HFFc6 (cell line): ENCODE results near the gene PTPRN2. TPM values are rescaled to one million over a fixed set of nuclear protein-coding genes. Genes with fewer than 3 reads are reported as not detected.

Source experiments
- DNase-seq: peaks from one replicate; pipeline ENCODE4 v3.0.0-alpha.2; 2018
- H3K27ac Mint-ChIP-seq: 2 replicates; pipeline ENCODE4 v1.8.0; 2020; ENCODE audit warnings: mild to moderate bottlenecking, mixed read lengths
- H3K27me3 Mint-ChIP-seq: 2 replicates; pipeline ENCODE4 v1.8.0; 2021; ENCODE audit warnings: mild to moderate bottlenecking, moderate library complexity, mixed read lengths; ENCODE audit not compliant: insufficient read depth
- H3K36me3 Mint-ChIP-seq: 2 replicates; pipeline ENCODE4 v1.8.0; 2021; ENCODE audit warnings: low read depth, mixed read lengths
- H3K4me1 Mint-ChIP-seq: 2 replicates; pipeline ENCODE4 v1.8.0; 2020; ENCODE audit warnings: low read depth, mixed read lengths
- H3K4me3 Mint-ChIP-seq: 2 replicates; pipeline ENCODE4 v1.8.0; 2020; ENCODE audit warnings: mild to moderate bottlenecking, moderate library complexity, mixed read lengths
- H3K9me3 Mint-ChIP-seq: 2 replicates; pipeline ENCODE4 v1.8.0; 2020; ENCODE audit warnings: mild to moderate bottlenecking, mixed read lengths
- total RNA-seq, 6 experiments: library from RNA; stranded (reverse); fragmentation: NEBNext Ultra II Directional; extraction: Animal tissue kit (Norgen Biotek cat#: 25700); gene quantifications; 2 replicates in 1 of 6; 3 replicates in 5 of 6; pipeline ENCODE4 v1.2.3, GENCODE V29; 2021
- TF ChIP-seq, protein P1 (sequence below): fragments of 200-600 bp; sonication (generic); IDR thresholded peaks from 2 replicates; pipeline ENCODE4 v1.5.0; 2021; ENCODE audit warnings: antibody characterized with exemption, mild to moderate bottlenecking

PTPRN2 gene
- total RNA-seq, 6 experiments from 2014 or later: 0.05 to 0.27 (median 0.23) TPM

DNA sequence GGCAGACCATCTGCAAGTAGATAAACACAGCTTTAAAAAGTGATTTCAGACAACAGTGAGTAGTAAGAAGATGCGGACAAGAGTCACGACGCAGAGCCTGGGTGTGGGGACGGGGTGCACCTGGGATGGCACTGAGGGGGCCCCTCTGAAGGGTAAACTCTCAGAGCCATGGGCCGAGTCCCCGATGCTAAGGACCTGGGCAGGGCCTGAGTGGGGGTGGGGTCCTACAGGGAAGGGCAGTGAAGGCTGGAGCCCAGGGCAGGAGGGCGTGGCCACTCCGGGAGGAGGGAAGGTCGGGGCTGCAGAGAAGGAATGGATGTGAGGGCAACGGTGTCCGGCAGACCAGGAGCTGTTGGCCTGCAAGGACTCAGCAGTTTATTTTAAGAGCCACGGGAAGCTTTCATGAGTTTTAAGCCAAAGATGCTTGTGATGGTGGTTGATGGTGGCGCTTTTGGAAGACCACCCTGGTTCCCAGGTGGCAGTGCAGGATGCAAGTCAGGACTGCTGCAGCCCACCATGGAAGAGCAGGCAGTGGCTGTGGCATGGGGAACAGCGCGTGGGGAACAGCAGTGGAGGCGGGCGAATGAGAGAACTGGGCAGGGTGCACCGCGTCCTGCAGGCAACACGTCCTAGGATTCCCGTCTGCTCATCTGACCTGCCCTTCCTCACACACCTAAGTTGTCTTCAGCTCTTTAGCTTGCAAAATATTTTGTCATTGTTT lies 954.0 kb downstream of the PTPRN2 start:
- no peak for DNase-seq
- H3K9me3 Mint-ChIP-seq: peaks cover 11% of the 10 kb centered on the region; the same call in 1 of the 2 replicates
- no peaks in the 10 kb centered on the region for H3K4me1 Mint-ChIP-seq
- H3K27ac Mint-ChIP-seq: no peak overlapping the region
- no peak overlapping the region for H3K4me3 Mint-ChIP-seq
- H3K27me3 Mint-ChIP-seq: no peaks in the 10 kb centered on the region; the same call in 1 of the 2 replicates
- H3K36me3 Mint-ChIP-seq: no peaks in the 10 kb centered on the region
- TF ChIP-seq, protein P1, sequence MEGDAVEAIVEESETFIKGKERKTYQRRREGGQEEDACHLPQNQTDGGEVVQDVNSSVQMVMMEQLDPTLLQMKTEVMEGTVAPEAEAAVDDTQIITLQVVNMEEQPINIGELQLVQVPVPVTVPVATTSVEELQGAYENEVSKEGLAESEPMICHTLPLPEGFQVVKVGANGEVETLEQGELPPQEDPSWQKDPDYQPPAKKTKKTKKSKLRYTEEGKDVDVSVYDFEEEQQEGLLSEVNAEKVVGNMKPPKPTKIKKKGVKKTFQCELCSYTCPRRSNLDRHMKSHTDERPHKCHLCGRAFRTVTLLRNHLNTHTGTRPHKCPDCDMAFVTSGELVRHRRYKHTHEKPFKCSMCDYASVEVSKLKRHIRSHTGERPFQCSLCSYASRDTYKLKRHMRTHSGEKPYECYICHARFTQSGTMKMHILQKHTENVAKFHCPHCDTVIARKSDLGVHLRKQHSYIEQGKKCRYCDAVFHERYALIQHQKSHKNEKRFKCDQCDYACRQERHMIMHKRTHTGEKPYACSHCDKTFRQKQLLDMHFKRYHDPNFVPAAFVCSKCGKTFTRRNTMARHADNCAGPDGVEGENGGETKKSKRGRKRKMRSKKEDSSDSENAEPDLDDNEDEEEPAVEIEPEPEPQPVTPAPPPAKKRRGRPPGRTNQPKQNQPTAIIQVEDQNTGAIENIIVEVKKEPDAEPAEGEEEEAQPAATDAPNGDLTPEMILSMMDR: no peak

DNA sequence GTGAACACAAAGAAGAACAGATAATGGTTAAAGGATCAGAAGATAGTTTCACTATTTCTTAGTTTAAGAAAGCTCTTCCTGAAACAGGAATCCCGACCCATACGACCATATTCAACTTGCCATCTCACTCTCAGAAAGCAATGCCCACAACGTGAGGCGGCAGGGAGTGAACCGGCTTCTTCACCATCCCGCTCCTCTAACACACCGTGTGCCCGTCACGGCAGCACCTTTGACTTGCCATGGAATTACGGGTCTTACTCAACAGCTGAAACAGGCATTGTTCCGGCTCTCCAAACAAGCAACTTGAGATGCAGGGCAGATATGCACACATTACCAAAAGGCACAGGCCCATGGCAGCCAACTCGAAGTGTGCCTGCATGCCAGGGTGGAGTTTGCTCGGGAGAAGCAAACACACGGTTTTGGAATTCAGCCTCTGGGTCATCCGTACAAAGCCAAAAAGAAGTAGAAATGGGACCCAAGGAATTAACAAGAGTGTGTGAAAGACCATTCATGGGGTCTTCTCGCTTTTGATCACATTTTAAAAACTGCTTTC lies 957.2 kb downstream of the PTPRN2 start:
- no peak for DNase-seq

DNA sequence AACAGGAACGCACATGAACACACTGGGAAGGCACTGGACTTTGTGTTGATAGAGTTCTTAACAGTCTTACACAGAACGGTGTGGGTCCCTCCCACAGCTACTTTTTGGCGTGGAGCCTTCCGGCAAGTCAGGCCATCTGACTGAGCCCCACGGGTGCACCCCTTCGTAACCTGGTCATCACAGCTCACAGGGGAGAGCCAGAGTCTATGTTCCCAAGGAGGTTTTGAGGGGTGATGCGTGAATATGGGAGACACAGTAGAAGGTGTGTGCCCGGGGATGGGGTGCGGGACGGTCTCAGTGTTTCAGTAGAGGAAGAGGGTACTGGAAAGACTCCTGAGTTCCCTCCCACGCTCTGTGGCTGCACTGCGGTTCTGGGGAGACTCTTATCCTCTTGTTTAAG lies 959.2 kb downstream of the PTPRN2 start:
- H3K9me3 Mint-ChIP-seq: peaks cover 33% of the 10 kb centered on the region
- no peaks in the 10 kb centered on the region; the same call in none of the 2 replicates for H3K27me3 Mint-ChIP-seq
- no peak overlapping the region for H3K27ac Mint-ChIP-seq
- TF ChIP-seq, protein P1: no peak
- H3K4me3 Mint-ChIP-seq: no peak overlapping the region
- no peak for DNase-seq
- H3K4me1 Mint-ChIP-seq: no peaks in the 10 kb centered on the region
- H3K36me3 Mint-ChIP-seq: no peaks in the 10 kb centered on the region

More for the DNA sequence above, 957.2 kb downstream of the PTPRN2 start:
- Mint-ChIP-seq H3K27me3 (no peaks in the 10 kb centered on the region; the same call in none of the 2 replicates), H3K4me3 (no peak overlapping the region), H3K4me1 (no peaks in the 10 kb centered on the region), H3K27ac (no peak overlapping the region), H3K36me3 (no peaks in the 10 kb centered on the region), H3K9me3 (peaks cover 28% of the 10 kb centered on the region)
- TF ChIP-seq, protein P1: no peak

DNA sequence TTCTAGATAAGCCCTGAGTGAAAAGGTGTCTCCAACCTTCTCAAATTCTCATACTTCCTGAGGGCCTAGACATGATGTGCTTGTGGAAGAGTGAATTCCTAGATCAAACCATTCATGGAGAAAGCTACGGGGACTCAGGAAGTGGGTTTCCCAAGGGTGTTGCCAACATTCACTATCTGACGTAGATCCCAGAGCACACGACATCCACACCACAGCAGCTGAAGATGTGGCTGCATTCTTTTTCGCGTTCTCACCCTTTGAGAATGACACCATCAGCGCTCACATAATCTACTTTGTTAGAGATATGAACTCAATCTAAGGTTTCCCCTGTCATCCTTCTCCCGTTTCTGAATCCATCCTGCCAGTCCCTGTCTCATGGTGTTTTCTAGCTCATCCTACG lies 960.0 kb downstream of the PTPRN2 start:
- Mint-ChIP-seq H3K4me1 (no peaks in the 10 kb centered on the region), H3K4me3 (no peak overlapping the region), H3K9me3 (peaks cover 30% of the 10 kb centered on the region), H3K36me3 (no peaks in the 10 kb centered on the region), H3K27ac (no peak overlapping the region), H3K27me3 (no peaks in the 10 kb centered on the region; the same call in none of the 2 replicates)
- DNase-seq: no peak
- TF ChIP-seq, protein P1: no peak

DNA sequence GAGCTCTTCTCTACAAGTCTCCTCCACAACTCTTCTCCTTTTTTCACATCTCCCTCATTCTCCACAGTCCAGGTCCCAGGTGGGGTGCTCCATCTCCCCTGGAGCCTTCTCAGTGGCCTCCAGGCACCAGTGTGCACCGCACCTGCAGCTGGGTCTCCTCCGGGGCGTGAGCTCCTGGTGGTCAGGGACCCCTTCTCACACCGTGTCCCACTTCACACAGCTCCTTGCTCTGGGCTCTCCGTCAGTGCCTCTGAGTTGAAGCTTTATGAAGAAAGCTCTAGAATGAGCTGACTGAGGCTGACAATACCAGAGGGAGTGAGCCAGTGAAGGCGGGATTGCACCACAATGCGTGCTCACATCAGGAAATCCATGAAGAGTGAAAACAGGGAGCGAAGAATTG lies 960.6 kb downstream of the PTPRN2 start:
- Mint-ChIP-seq H3K27me3 (no peaks in the 10 kb centered on the region; the same call in none of the 2 replicates), H3K36me3 (no peaks in the 10 kb centered on the region), H3K4me3 (no peak overlapping the region), H3K9me3 (peaks cover 33% of the 10 kb centered on the region), H3K4me1 (no peaks in the 10 kb centered on the region), H3K27ac (no peak overlapping the region)
- no peak for DNase-seq
- TF ChIP-seq, protein P1: no peak
